OCI-LY7 (cell line): ENCODE results near the gene SOX21. TPM values are rescaled to one million over a fixed set of nuclear protein-coding genes. Genes with fewer than 3 reads are reported as not detected.

Source experiments
- BruUV-seq: library from RNA; stranded (reverse); fragments of 400-500 nt; replicated peaks from 2 replicates; lab custom pipeline; 2021; lab: Mats Ljungman, UMichigan
- CTCF ChIA-PET: fragments of 300-600 bp; sonication (Branson Sonifier 250); formaldehyde crosslinking; loops from one replicate; lab custom pipeline; 2022; ENCODE audit warnings: antibody characterized with exemption; ENCODE audit not compliant: unreplicated experiment; lab: Charles Lee
- POLR2A ChIA-PET: fragments of 300-600 bp; sonication (Branson Sonifier 250); formaldehyde crosslinking; loops from one replicate; lab custom pipeline; 2022; ENCODE audit warnings: antibody characterized with exemption; lab: Charles Lee
- DNase-seq: peaks from one replicate; pipeline ENCODE4 v3.0.0-alpha.2; 2015; ENCODE audit warnings: low spot score
- H2AFZ ChIP-seq: fragments of 200-600 bp; sonication (generic), shearing (Covaris generic); 2 replicates; pipeline ENCODE4 v1.6.1; 2014; ENCODE audit warnings: mild to moderate bottlenecking, antibody characterized with exemption, low read length, moderate library complexity
- H3K27ac ChIP-seq: fragments of 200-600 bp; sonication (generic); 2 replicates; pipeline ENCODE4 v1.5.1; 2014; ENCODE audit warnings: mixed run types, low read depth, mild to moderate bottlenecking, moderate library complexity, low read length, inconsistent platforms; ENCODE audit not compliant: poor library complexity, severe bottlenecking
- H3K36me3 ChIP-seq: fragments of 200-600 bp; sonication (generic); 2 replicates; pipeline ENCODE4 v1.6.1; 2014; ENCODE audit warnings: mild to moderate bottlenecking, antibody characterized with exemption, low read length, moderate library complexity, mixed read lengths; ENCODE audit not compliant: insufficient read depth
- H3K4me1 ChIP-seq: fragments of 200-600 bp; sonication (generic); 2 replicates; pipeline ENCODE4 v1.5.1; 2014; ENCODE audit warnings: mild to moderate bottlenecking, low read length; ENCODE audit not compliant: insufficient read depth, poor library complexity, severe bottlenecking
- H3K4me2 ChIP-seq: fragments of 200-600 bp; sonication (generic); 2 replicates; pipeline ENCODE4 v1.6.1; 2014; ENCODE audit warnings: mild to moderate bottlenecking, low read length
- H3K4me3 ChIP-seq: fragments of 200-600 bp; sonication (generic); 2 replicates; pipeline ENCODE4 v1.5.1; 2014; ENCODE audit warnings: mild to moderate bottlenecking, low read depth, low read length; ENCODE audit not compliant: poor library complexity, severe bottlenecking
- H3K79me2 ChIP-seq: fragments of 200-600 bp; sonication (generic); 2 replicates; pipeline ENCODE4 v1.6.1; 2016; ENCODE audit warnings: low read depth, mild to moderate bottlenecking, low read length, moderate library complexity, mixed read lengths; ENCODE audit not compliant: insufficient read depth
- H3K9me2 ChIP-seq: fragments of 200-600 bp; sonication (generic); 2 replicates; pipeline ENCODE4 v1.6.1; 2016; ENCODE audit warnings: mild to moderate bottlenecking, low read length, mixed read lengths; ENCODE audit not compliant: insufficient read depth
- H3K9me3 ChIP-seq: fragments of 200-600 bp; sonication (generic); 2 replicates; pipeline ENCODE4 v1.6.1; 2014; ENCODE audit warnings: mild to moderate bottlenecking, mixed run types, low read length, mixed read lengths
- H4K20me1 ChIP-seq: fragments of 200-600 bp; sonication (generic); 2 replicates; pipeline ENCODE4 v1.6.1; 2014; ENCODE audit warnings: mild to moderate bottlenecking, antibody characterized with exemption, low read length, moderate library complexity, mixed read lengths; ENCODE audit not compliant: insufficient read depth
- CTCF ChIP-seq: fragments of 200-600 bp; sonication (generic); conservative IDR thresholded peaks from 2 replicates; pipeline ENCODE4 v1.5.1; 2014; ENCODE audit warnings: mild to moderate bottlenecking, antibody characterized with exemption, low read length, moderate library complexity, mixed read lengths
- EZH2phosphoT487 ChIP-seq: fragments of 200-600 bp; sonication (generic); IDR thresholded peaks from 2 replicates; pipeline ENCODE4 v1.6.1; 2018; ENCODE audit warnings: low read depth, borderline replicate concordance, mild to moderate bottlenecking, mixed run types, antibody characterized with exemption, low read length, moderate library complexity, mixed read lengths
- intact Hi-C: fragments of 100-400 bp; cut with micrococcal nuclease; formaldehyde crosslinking; loops from one replicate; pipeline ENCODE4 v1.10.0; 2022; ENCODE audit not compliant: unreplicated experiment
- total RNA-seq, 2 experiments: library from RNA; depleted of rRNA in 1 of 2; stranded (reverse); fragments of >200 nt in 1 of 2; shearing (Covaris generic) in 1 of 2; gene quantifications; 2 replicates each; pipeline ENCODE4 v1.2.3, GENCODE V29; 2014 to 2022

Gene SOX21
- total RNA-seq, 2 experiments from 2014 or later = not detected

GRCh38 chr13:94758436-94758960, 46.2 kb upstream of the SOX21 start:
- no peak overlapping the region for H3K4me2 ChIP-seq
- no peak overlapping the region for H3K4me3 ChIP-seq
- DNase-seq = no peak
- no peak overlapping the region for H3K27ac ChIP-seq
- intact Hi-C loops = no loop called here
- no peaks in the 10 kb centered on the region for H3K9me2 ChIP-seq
- H3K4me1 ChIP-seq = no peaks in the 10 kb centered on the region
- H4K20me1 ChIP-seq = no peaks in the 10 kb centered on the region
- no TSS peak for BruUV-seq
- H3K79me2 ChIP-seq = no peaks in the 10 kb centered on the region
- no peaks in the 10 kb centered on the region for H3K9me3 ChIP-seq
- no peaks in the 10 kb centered on the region for H3K36me3 ChIP-seq
- H2AFZ ChIP-seq = no peak overlapping the region
- CTCF ChIA-PET = no interaction called here
- POLR2A ChIA-PET = no interaction called here
- TF ChIP-seq EZH2phosphoT487 (no peak), CTCF (no peak)

- DNase-seq = no peak
- TF ChIP-seq EZH2phosphoT487 (no peak), CTCF (no peak)
- Histone ChIP-seq H3K4me1 (no peaks in the 10 kb centered on the region), H3K27ac (no peak overlapping the region), H3K9me2 (no peaks in the 10 kb centered on the region), H3K36me3 (no peaks in the 10 kb centered on the region), H3K4me3 (no peak overlapping the region), H3K9me3 (no peaks in the 10 kb centered on the region), H3K4me2 (no peak overlapping the region), H2AFZ (no peak overlapping the region), H4K20me1 (no peaks in the 10 kb centered on the region), H3K79me2 (no peaks in the 10 kb centered on the region)
- BruUV-seq = no TSS peak
- CTCF ChIA-PET = no interaction called here
- intact Hi-C loops = no loop called here
- POLR2A ChIA-PET = interaction anchor here (0.6 kb wide), 1 partner anchor 8 kb away, joined by 4 read pairs; no protein-coding TSS in a partner anchor
Measured at GRCh38 chr13:94753327-94753726, 41.0 kb upstream of the SOX21 start.

- intact Hi-C loops = no loop called here
- Histone ChIP-seq H3K36me3 (no peaks in the 10 kb centered on the region), H3K27ac (no peak overlapping the region), H4K20me1 (no peaks in the 10 kb centered on the region), H2AFZ (no peak overlapping the region), H3K79me2 (no peaks in the 10 kb centered on the region), H3K9me2 (no peaks in the 10 kb centered on the region), H3K4me3 (no peak overlapping the region), H3K4me1 (no peaks in the 10 kb centered on the region), H3K4me2 (no peak overlapping the region), H3K9me3 (no peaks in the 10 kb centered on the region)
- DNase-seq = no peak
- TF ChIP-seq EZH2phosphoT487 (no peak), CTCF (no peak)
- no TSS peak for BruUV-seq
- POLR2A ChIA-PET = no interaction called here
- CTCF ChIA-PET = no interaction called here
Measured at GRCh38 chr13:94749162-94749561, 36.8 kb upstream of the SOX21 start.
